ENCODE results near the gene SOWAHA. TPM values are rescaled to one million over a fixed set of nuclear protein-coding genes. Genes with fewer than 3 reads are reported as not detected.

SOWAHA gene
- under 0.01 TPM in 1 of 2 replicates, not detected in the other for total RNA-seq

DNA sequence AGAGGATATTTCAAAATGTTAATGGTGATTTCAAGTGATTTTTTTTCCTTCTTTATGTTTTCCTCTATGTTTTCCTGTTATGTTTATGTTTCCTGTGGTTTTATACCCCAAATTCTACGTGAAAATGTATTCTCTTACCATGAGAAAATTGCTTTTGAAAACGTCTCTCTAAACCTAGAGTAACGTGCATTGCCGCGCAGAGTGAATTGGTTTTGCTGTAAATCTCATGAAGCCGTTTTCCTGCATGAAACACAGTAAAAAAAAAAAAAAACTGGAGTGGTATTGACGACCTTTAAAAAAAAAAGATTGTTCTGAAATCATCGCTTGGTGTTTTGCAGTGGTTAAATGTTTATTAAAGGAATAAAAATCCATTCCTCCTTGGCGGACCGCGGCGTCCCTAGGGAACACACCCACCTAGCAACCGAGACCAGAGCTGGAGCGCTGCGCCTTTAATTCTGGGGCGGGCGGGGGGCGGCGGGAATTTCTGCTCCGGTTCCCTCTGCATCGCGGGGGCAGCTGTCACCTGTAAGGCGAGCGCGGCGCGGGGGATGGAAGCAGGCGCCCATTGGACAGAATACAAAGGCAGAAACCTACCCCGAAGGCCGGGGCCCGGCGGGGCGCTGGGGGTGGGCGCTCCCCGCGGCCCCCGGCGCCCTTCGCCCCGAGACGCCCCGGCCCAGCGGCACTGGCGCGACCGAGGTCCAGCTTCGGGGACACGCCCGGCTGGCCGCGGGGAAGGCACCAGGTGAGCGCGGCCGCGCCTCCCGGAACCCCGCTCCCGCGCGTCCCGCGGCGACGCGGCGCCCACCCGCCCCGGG is at the start of gene SOWAHA:
TSS of gene SOWAHA (plus strand) at position 522 of the 818 bp plus-strand sequence. CDS start 320 bp downstream, outside the sequence.

DNA sequence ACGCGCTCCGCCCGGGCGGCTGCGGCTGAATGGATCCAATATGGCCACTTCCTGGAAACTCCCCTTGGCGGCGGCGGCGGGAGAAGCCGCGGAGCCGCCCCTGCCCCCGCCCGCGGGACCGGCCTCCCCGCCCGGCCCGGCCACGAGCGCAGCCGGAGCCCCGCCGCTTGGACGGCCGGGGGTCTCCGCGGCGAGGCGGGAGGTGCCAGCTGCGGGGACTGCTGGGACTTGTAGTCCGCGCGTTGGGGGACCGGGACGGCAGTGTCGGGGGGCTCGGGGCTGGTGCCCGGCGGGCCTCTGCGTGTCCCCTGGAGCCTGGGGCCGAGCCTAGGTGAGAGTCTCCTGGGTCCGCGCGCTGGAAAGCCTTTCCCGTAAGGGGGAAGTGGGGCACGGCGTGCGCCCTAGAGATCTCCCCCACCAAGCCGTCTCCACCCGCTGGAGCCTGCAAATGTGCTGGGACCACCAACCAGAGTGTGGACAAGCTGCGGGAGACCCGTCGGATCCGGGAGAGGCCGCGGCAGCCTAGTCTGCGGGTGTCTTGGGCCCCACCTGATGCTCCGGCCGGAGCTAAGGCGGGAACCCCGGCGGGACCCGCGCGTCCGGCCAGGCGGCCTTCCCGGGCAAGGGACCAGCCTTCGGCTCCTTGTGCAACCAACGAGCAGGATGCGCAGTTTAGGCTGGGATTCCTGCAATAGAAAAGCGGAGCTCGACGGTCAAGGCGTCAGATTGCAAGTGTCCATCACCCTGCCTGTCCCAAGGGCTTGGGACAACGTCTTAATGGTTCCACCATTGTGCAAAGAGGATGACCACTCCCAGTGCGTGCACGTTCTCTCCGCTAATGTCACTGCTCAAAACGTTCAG is 35.7 kb upstream of the SOWAHA start, which contains the start of gene SEPTIN8:
TSS of gene SEPTIN8 (minus strand) at position 31 of the 861 bp plus-strand sequence. CDS start 102 bp downstream, outside the sequence.

DNA sequence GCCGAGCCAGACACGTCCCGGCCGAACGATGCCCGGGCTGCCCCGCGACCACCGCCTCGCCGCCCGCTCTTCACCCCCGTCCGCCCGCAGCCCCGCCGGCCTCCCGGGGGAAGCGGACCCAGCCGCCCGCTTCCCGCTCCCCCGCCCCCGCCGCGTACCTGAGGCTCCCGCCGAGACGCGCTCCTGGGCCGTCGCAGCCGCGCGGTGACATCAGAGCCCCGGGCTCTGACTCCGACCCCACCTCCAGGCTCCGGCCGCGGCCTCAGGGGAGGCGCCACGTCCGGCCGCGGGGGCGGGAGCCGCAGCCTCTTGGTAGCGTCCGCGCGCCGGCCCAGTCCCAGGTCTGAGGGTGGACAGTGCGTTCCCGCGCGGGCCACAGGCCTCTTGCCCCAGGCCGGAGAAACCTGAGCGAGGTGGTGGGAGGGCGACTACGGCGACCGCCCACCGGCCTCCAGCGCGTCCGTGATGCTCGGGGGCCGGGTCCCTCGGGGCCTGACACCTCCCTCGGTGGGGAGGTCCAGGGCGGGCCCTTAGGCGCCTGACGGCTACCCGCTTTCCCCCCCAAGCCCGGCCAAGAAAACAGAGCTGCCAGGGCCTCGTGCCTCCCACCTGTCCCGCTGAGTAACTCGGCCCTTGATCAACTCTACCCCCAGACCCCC is 17.5 kb downstream of the SOWAHA start, which contains the start of gene SHROOM1:
TSS of gene SHROOM1 (minus strand) at position 212 of the 659 bp plus-strand sequence. CDS start 4,507 bp downstream, outside the sequence.

Other genes starting within 250 kb of the SOWAHA start
- not detected in 2 replicates for gene IL13, start 155.1 kb upstream of the SOWAHA start, total RNA-seq
- not detected in 2 replicates for gene IL4, start 139.3 kb upstream of the SOWAHA start, total RNA-seq
- 10.9 and 13.5 TPM in 2 replicates for gene KIF3A, start 75.8 kb upstream of the SOWAHA start, total RNA-seq
- not detected in 2 replicates for gene CCNI2, start 65.9 kb upstream of the SOWAHA start, total RNA-seq
- gene SEPTIN8, start 36.1 kb upstream of the SOWAHA start, total RNA-seq = 61.4 and 81.7 TPM in 2 replicates
- gene SHROOM1, start 17.3 kb downstream of the SOWAHA start, total RNA-seq = 2.7 and 7.0 TPM in 2 replicates
- gene GDF9, start 53.2 kb downstream of the SOWAHA start, total RNA-seq = 0.26 TPM in 2 replicates
- gene UQCRQ, start 53.3 kb downstream of the SOWAHA start, total RNA-seq = 42.1 and 57.2 TPM in 2 replicates
- 0.26 and 0.30 TPM in 2 replicates for gene LEAP2, start 60.4 kb downstream of the SOWAHA start, total RNA-seq
- gene AFF4, start 150.3 kb downstream of the SOWAHA start, total RNA-seq = 69.4 and 70.2 TPM in 2 replicates
- gene ZCCHC10, start 213.2 kb downstream of the SOWAHA start, total RNA-seq = 7.6 and 9.3 TPM in 2 replicates
- gene HSPA4, start 238.7 kb downstream of the SOWAHA start, total RNA-seq = 109 and 117 TPM in 2 replicates